GM21528 (cell line): ENCODE data around the gene BRIX1.
"Not testable (repeated sequence)": the region's sequence is repeated elsewhere in the genome, so short reads cannot be mapped to it uniquely, and the experiment has no call there.

ENCODE experiments used
- ATAC-seq: cut with Tn5 transposase; IDR thresholded peaks from one replicate; pipeline ENCODE4 v1.9.1; 2021; ENCODE audit warnings: mild to moderate bottlenecking, moderate library complexity; ENCODE audit not compliant: unreplicated experiment, low FRiP score

The BRIX1 gene

GRCh38 chr5:34957857-34958690, 42.6 kb downstream of the BRIX1 start:
- ATAC-seq: no peak

- ATAC-seq: peak; percentile 86
Measured at GRCh38 chr5:34959323-34959722, 43.8 kb downstream of the BRIX1 start.

- no peak for ATAC-seq
Measured at GRCh38 chr5:34967540-34967939, 52.0 kb downstream of the BRIX1 start.

GRCh38 chr5:34968258-34968657, 52.7 kb downstream of the BRIX1 start:
- no peak for ATAC-seq

- no peak for ATAC-seq
Measured at GRCh38 chr5:34970552-34970951, 55.0 kb downstream of the BRIX1 start.

GRCh38 chr5:34971655-34972054, 56.1 kb downstream of the BRIX1 start:
- ATAC-seq: not testable (repeated sequence)
